Gastrocnemius medialis (tissue), 4 donors: ENCODE measurements around the gene COBL. TPM values are rescaled to one million over a fixed set of nuclear protein-coding genes. Genes with fewer than 3 reads are reported as not detected.
A peak's percentile ranks its signal among the peaks of the same experiment; 100 is the strongest.

Experiments
- ATAC-seq, 2 donors: fragments of 150-250 bp; one replicate each; pipeline ENCODE4 v1.9.1; 2016
- DNase-seq, 2 donors: peaks; one replicate each; pipeline ENCODE4 v3.0.0-alpha.2; 2019
- H3K27ac ChIP-seq, 4 donors: fragments of 200-600 bp; sonication (generic); 1 replicate in 1 of 4; 2 replicates in 3 of 4; pipeline ENCODE4 v1.5.1; 2016 to 2018; ENCODE audit warnings: mild to moderate bottlenecking in 2 of 4, moderate library complexity in 1 of 4
- H3K27me3 ChIP-seq, 3 donors: fragments of 200-600 bp; sonication (generic) in 2 of 3; 1 replicate in 1 of 3; 2 replicates in 2 of 3; pipeline versions ENCODE4 v1.5.1 to v1.6.0; 2016 to 2019; ENCODE audit warnings: mild to moderate bottlenecking in 1 of 3, moderate library complexity in 1 of 3
- H3K36me3 ChIP-seq, 2 donors: fragments of 200-600 bp; sonication (generic) in 1 of 2; one replicate each; pipeline ENCODE4 v1.5.1; 2017 to 2018
- H3K4me1 ChIP-seq, 2 donors: fragments of 200-600 bp; sonication (generic) in 1 of 2; one replicate each; pipeline ENCODE4 v1.5.1; 2016 to 2017; ENCODE audit warnings: mild to moderate bottlenecking in 2 of 2
- H3K4me3 ChIP-seq, 4 donors: fragments of 200-600 bp; sonication (generic) in 3 of 4; 1 replicate in 1 of 4; 2 replicates in 3 of 4; pipeline ENCODE4 v1.5.1; 2016 to 2019; ENCODE audit warnings: mild to moderate bottlenecking in 2 of 4
- H3K9me3 ChIP-seq, 3 donors: fragments of 200-600 bp; sonication (generic) in 2 of 3; 1 replicate in 1 of 3; 2 replicates in 2 of 3; pipeline ENCODE4 v1.5.1; 2016 to 2019
- CTCF ChIP-seq, 5 experiments: fragments of 450-650 bp in 3 of 5; fragments of 200-600 bp in 2 of 5; sonication (generic) in 2 of 5; IDR thresholded peaks in 4 of 5; conservative IDR thresholded peaks in 1 of 5; 1 replicate in 4 of 5; 2 replicates in 1 of 5; pipeline ENCODE4 v1.5.1; 2016 to 2019; ENCODE audit warnings: antibody characterized with exemption in 5 of 5, mild to moderate bottlenecking in 3 of 5, moderate library complexity in 3 of 5
- POLR2A ChIP-seq, 2 donors: fragments of 450-650 bp; IDR thresholded peaks; one replicate each; pipeline ENCODE4 v1.6.1; 2017; ENCODE audit warnings: antibody characterized with exemption in 2 of 2, mild to moderate bottlenecking in 2 of 2, moderate library complexity in 2 of 2
- in situ Hi-C, 4 donors: fragments of 200-750 bp; cut with MboI; loops; one replicate each; pipeline versions ENCODE4 v1.15.0 to v1.8.0; 2017; ENCODE audit warnings: low sequenced_read_pairs in 4 of 4
- intact Hi-C: fragments of 100-400 bp; cut with DNase I; formaldehyde crosslinking; loops from one replicate; pipeline ENCODE4 v1.15.1; 2023; ENCODE audit warnings: low total_unique reads
- total RNA-seq, 4 donors: library from RNA; depleted of rRNA; stranded (reverse); fragments of >200 nt; gene quantifications; one replicate each; pipeline versions ENCODE4 v1.1.0 to v1.2.3, GENCODE V29; 2016

COBL gene
- total RNA-seq, 4 donors from 2014 or later, result 82.1 to 170 (median 124) TPM

- no peak overlapping the region for H3K27ac ChIP-seq
- intact Hi-C loops, result no loop called here
- H3K4me1 ChIP-seq, result no peaks in the 10 kb centered on the region
- in situ Hi-C loops, result no loop called here
- H3K4me3 ChIP-seq, result no peak overlapping the region
- H3K9me3 ChIP-seq, result no peaks in the 10 kb centered on the region
- no peak for DNase-seq
- no peaks in the 10 kb centered on the region for H3K27me3 ChIP-seq
- no peak for ATAC-seq
- no peaks in the 10 kb centered on the region for H3K36me3 ChIP-seq
- TF ChIP-seq CTCF (IDR thresholded peaks at IDR 0.05 in 4 of 5, conservative IDR thresholded peaks at IDR 0.05 in 1 of 5) (no peak), POLR2A (IDR thresholded peaks at IDR 0.05) (no peak)
These were observed 339.2 kb downstream of the COBL start for GRCh38 chr7:50977421-50977820.

GRCh38 chr7:50976064-50976463 is 340.5 kb downstream of the COBL start:
- in situ Hi-C loops, result no loop called here
- DNase-seq (no peak), ATAC-seq (no peak)
- H3K4me3 ChIP-seq, result no peak overlapping the region
- intact Hi-C loops, result no loop called here
- no peaks in the 10 kb centered on the region for H3K36me3 ChIP-seq
- H3K27me3 ChIP-seq, result no peaks in the 10 kb centered on the region
- TF ChIP-seq POLR2A (IDR thresholded peaks at IDR 0.05) (no peak), CTCF (IDR thresholded peaks at IDR 0.05 in 4 of 5, conservative IDR thresholded peaks at IDR 0.05 in 1 of 5) (no peak)
- H3K4me1 ChIP-seq, result no peaks in the 10 kb centered on the region
- no peak overlapping the region for H3K27ac ChIP-seq
- H3K9me3 ChIP-seq, result no peaks in the 10 kb centered on the region

DNA sequence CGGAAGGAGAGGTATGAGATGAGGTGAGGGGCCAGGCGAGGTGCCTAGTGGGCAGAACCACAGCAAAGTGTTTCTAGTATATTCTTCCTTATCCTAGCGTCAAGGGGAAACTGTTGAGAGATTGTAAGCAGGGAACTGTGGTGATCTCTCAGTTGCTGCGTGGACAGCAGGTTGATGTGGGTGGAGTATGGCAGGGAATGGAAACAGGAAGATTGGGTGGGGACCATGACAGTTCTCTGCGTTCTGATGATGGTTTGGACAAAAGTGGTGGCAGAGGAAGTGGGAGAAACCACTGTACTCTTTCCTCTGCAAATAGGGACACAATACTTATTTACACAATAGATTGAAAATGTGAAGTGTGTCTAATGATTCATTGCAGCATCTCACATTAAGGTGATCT is 342.4 kb downstream of the COBL start:
- Histone ChIP-seq H3K4me1 (no peaks in the 10 kb centered on the region), H3K36me3 (no peaks in the 10 kb centered on the region), H3K9me3 (no peaks in the 10 kb centered on the region), H3K27me3 (no peaks in the 10 kb centered on the region), H3K27ac (no peak overlapping the region), H3K4me3 (no peak overlapping the region)
- in situ Hi-C loops, result no loop called here
- DNase-seq, result no peak
- TF ChIP-seq CTCF (IDR thresholded peaks at IDR 0.05 in 4 of 5, conservative IDR thresholded peaks at IDR 0.05 in 1 of 5) (no peak), POLR2A (IDR thresholded peaks at IDR 0.05) (no peak)
- no peak for ATAC-seq
- intact Hi-C loops, result no loop called here

DNA sequence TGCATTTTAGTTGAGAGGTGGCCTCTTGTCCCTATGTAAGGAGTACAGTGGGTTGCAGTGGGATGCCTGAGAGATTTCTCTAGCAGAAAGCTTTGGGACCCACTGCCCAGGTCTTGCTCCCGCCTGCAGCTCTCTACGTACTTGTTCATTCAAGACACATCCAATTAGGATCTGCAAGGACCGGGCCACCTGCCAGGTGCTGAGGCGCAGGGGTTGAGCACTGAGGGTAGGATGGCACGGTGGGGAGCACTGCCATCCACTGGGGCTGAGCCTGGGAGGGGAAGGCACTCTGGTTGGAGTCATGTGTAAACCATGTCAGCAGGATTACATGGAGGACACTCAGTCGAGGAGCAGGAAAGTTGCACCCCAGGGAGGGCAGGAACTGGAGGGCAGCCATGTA is 342.8 kb downstream of the COBL start:
- in situ Hi-C loops, result no loop called here
- Histone ChIP-seq H3K4me1 (no peaks in the 10 kb centered on the region), H3K27me3 (no peaks in the 10 kb centered on the region), H3K9me3 (no peaks in the 10 kb centered on the region), H3K36me3 (no peaks in the 10 kb centered on the region), H3K27ac (no peak overlapping the region), H3K4me3 (no peak overlapping the region)
- intact Hi-C loops, result no loop called here
- DNase-seq (no peak), ATAC-seq (no peak)
- TF ChIP-seq CTCF (IDR thresholded peaks at IDR 0.05 in 4 of 5, conservative IDR thresholded peaks at IDR 0.05 in 1 of 5) (no peak), POLR2A (IDR thresholded peaks at IDR 0.05) (no peak)

DNA sequence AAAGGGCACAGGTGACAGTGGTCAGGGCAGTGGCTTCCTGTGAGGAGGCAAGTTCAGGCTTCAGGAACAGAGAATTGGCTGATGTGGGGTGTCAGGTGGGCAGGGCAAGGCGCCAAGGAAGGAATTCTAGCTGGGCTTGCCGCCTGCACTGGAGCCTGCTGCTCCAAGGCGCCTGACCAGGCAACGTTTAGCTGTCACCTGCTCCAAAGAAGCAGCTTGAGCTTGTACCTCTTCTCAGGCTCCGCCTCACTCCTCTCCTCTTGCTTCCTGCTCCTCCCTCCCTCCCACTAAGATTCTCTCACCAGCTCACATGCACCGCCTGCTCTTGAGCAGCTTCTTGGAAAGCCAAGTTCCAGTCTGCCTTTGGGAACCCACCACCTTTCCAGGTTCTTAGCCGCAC is 346.5 kb downstream of the COBL start:
- no peaks in the 10 kb centered on the region for H3K36me3 ChIP-seq
- ATAC-seq (peak in 1 of 2 donors; percentile 14), DNase-seq (peak in 1 of 2 donors; percentile 22)
- intact Hi-C loops (no loop called here), in situ Hi-C loops (no loop called here)
- no peaks in the 10 kb centered on the region for H3K4me1 ChIP-seq
- TF ChIP-seq POLR2A (IDR thresholded peaks at IDR 0.05) (no peak), CTCF (IDR thresholded peaks at IDR 0.05 in 4 of 5, conservative IDR thresholded peaks at IDR 0.05 in 1 of 5) (no peak)
- no peak overlapping the region for H3K4me3 ChIP-seq
- H3K27me3 ChIP-seq, result no peaks in the 10 kb centered on the region
- H3K9me3 ChIP-seq, result no peaks in the 10 kb centered on the region
- no peak overlapping the region for H3K27ac ChIP-seq
